ENCODE results near the gene RUBCN. TPM values are rescaled to one million over a fixed set of nuclear protein-coding genes. Genes with fewer than 3 reads are reported as not detected.
A peak's percentile ranks its signal among the peaks of the same experiment; 100 is the strongest.

The RUBCN gene
- total and polyA plus RNA-seq, 2 of the 13 experiments (the other 11 are each of a cell fraction or from before 2014, with no cell fraction given): 5.2 to 8.1 TPM

- TF ChIP-seq, protein P1, sequence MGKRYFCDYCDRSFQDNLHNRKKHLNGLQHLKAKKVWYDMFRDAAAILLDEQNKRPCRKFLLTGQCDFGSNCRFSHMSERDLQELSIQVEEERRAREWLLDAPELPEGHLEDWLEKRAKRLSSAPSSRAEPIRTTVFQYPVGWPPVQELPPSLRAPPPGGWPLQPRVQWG (CRISPR knock-in tag; IDR thresholded peaks at IDR 0.05; ENCODE audit: borderline replicate concordance, low read depth): no peak
- TF ChIP-seq ZNF768 (CRISPR knock-in tag; IDR thresholded peaks at IDR 0.05): no peak
- no peak for TF ChIP-seq ZNF430 (CRISPR knock-in tag; IDR thresholded peaks at IDR 0.05)
- TF ChIP-seq PATZ1 (CRISPR knock-in tag; IDR thresholded peaks at IDR 0.05): peak; percentile 91
- no peak for TF ChIP-seq LRRFIP1 (CRISPR knock-in tag; conservative IDR thresholded peaks at IDR 0.05)
- TF ChIP-seq, protein P2, sequence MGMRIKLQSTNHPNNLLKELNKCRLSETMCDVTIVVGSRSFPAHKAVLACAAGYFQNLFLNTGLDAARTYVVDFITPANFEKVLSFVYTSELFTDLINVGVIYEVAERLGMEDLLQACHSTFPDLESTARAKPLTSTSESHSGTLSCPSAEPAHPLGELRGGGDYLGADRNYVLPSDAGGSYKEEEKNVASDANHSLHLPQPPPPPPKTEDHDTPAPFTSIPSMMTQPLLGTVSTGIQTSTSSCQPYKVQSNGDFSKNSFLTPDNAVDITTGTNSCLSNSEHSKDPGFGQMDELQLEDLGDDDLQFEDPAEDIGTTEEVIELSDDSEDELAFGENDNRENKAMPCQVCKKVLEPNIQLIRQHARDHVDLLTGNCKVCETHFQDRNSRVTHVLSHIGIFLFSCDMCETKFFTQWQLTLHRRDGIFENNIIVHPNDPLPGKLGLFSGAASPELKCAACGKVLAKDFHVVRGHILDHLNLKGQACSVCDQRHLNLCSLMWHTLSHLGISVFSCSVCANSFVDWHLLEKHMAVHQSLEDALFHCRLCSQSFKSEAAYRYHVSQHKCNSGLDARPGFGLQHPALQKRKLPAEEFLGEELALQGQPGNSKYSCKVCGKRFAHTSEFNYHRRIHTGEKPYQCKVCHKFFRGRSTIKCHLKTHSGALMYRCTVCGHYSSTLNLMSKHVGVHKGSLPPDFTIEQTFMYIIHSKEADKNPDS (CRISPR knock-in tag; IDR thresholded peaks at IDR 0.05): no peak
- peak; percentile 23; the same call in 1 of the 2 replicates for TF ChIP-seq MEIS2 (CRISPR knock-in tag; IDR thresholded peaks at IDR 0.05)
- no peak for TF ChIP-seq ZNF761 (CRISPR knock-in tag; conservative IDR thresholded peaks at IDR 0.05)
- no peak for TF ChIP-seq ZNF562 (CRISPR knock-in tag; IDR thresholded peaks at IDR 0.05; ENCODE audit: borderline replicate concordance)
- no peak for TF ChIP-seq NR0B2 (CRISPR knock-in tag; IDR thresholded peaks at IDR 0.05)
- TF ChIP-seq YY1 (IDR thresholded peaks at IDR 0.05; ENCODE audit: insufficient read depth, insufficient replicate concordance, low read depth, low read length): no peak
- no peak for TF ChIP-seq RBAK (CRISPR knock-in tag; IDR thresholded peaks at IDR 0.05)
- TF ChIP-seq, protein P3, sequence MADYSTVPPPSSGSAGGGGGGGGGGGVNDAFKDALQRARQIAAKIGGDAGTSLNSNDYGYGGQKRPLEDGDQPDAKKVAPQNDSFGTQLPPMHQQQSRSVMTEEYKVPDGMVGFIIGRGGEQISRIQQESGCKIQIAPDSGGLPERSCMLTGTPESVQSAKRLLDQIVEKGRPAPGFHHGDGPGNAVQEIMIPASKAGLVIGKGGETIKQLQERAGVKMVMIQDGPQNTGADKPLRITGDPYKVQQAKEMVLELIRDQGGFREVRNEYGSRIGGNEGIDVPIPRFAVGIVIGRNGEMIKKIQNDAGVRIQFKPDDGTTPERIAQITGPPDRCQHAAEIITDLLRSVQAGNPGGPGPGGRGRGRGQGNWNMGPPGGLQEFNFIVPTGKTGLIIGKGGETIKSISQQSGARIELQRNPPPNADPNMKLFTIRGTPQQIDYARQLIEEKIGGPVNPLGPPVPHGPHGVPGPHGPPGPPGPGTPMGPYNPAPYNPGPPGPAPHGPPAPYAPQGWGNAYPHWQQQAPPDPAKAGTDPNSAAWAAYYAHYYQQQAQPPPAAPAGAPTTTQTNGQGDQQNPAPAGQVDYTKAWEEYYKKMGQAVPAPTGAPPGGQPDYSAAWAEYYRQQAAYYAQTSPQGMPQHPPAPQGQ (CRISPR knock-in tag; IDR thresholded peaks at IDR 0.05; ENCODE audit: borderline replicate concordance): no peak
- TF ChIP-seq ATF6 (CRISPR knock-in tag; conservative IDR thresholded peaks at IDR 0.05): no peak
- TF ChIP-seq NFE2L1 (CRISPR knock-in tag; IDR thresholded peaks at IDR 0.05; ENCODE audit: borderline replicate concordance): no peak
Measured at GRCh38 chr3:197750858-197751737, 14.4 kb upstream of the RUBCN start (continued).
